Small intestine (tissue), 7 donors: Measurements from ENCODE around the gene TSPO2. TPM values are rescaled to one million over a fixed set of nuclear protein-coding genes. Genes with fewer than 3 reads are reported as not detected.
A peak's percentile ranks its signal among the peaks of the same experiment; 100 is the strongest.

Source experiments
- DNase-seq, 2 donors: peaks; one replicate each; pipeline versions ENCODE4 v3.0.0 to v3.0.0-alpha.2; 2013
- FAIRE-seq: peaks from 2 replicates; lab custom pipeline; 2012; peaks lifted over from hg19 to GRCh38; lab: Jason Lieb, UNC
- H3K27ac ChIP-seq, 3 donors: one replicate each; pipeline ENCODE4 v1.5.1; 2013; ENCODE audit warnings: low read length in 2 of 3, mild to moderate bottlenecking in 2 of 3, control low read depth in 1 of 3, inconsistent platforms in 1 of 3, low read depth in 1 of 3, moderate library complexity in 1 of 3
- H3K27me3 ChIP-seq, 3 donors: one replicate each; pipeline ENCODE4 v1.6.1; 2013; ENCODE audit warnings: low read length in 3 of 3, inconsistent platforms in 1 of 3; ENCODE audit not compliant: control insufficient read depth in 3 of 3, insufficient read depth in 3 of 3
- H3K36me3 ChIP-seq, 3 donors: one replicate each; pipeline ENCODE4 v1.6.1; 2013; ENCODE audit warnings: low read length in 3 of 3, inconsistent platforms in 1 of 3, low read depth in 1 of 3, mild to moderate bottlenecking in 1 of 3, moderate library complexity in 1 of 3; ENCODE audit not compliant: control insufficient read depth in 3 of 3, insufficient read depth in 2 of 3
- H3K4me1 ChIP-seq, 3 donors: one replicate each; pipeline ENCODE4 v1.6.1; 2013; ENCODE audit warnings: low read length in 2 of 3, inconsistent platforms in 1 of 3, low read depth in 1 of 3, mild to moderate bottlenecking in 1 of 3, moderate library complexity in 1 of 3; ENCODE audit not compliant: control insufficient read depth in 3 of 3, insufficient read depth in 2 of 3
- H3K4me3 ChIP-seq, 3 donors: one replicate each; pipeline ENCODE4 v1.5.1; 2013; ENCODE audit warnings: low read length in 3 of 3, control low read depth in 1 of 3, inconsistent platforms in 1 of 3, low read depth in 1 of 3, mild to moderate bottlenecking in 1 of 3, moderate library complexity in 1 of 3
- H3K9me3 ChIP-seq, 2 donors: one replicate each; pipeline ENCODE4 v1.6.1; 2013; ENCODE audit warnings: low read depth in 1 of 2, low read length in 1 of 2; ENCODE audit not compliant: control insufficient read depth in 2 of 2, insufficient read depth in 1 of 2
- WGBS, 3 donors: extraction: QIAGEN DNeasy Blood & Tissue Kit; methylation state at CpG; one replicate each; pipeline ENCODE4 v1.1.7; 2013; 5-methylcytosine and 5-hydroxymethylcytosine counted together
- polyA plus RNA-seq, 4 donors: library from polyadenylated mRNA; stranded (reverse) in 3 of 4; unstranded in 1 of 4; fragments of 200-250 nt in 3 of 4; fragments of 120-200 nt in 1 of 4; gene quantifications; one replicate each; pipeline versions ENCODE4 v1.2.1 to v1.2.3, GENCODE V29; 2013
- donor health status: healthy with polysubstance abuse.
- donor health status: control.
- donor health status: control.
- donor health status: Bipolar disorder and iron deficiency.
- donor health status: healthy.

The TSPO2 gene
- polyA plus RNA-seq, 4 donors: 1.1 to 2.1 (median 1.9) TPM; not detected in 1

GRCh38 chr6:41032830-41033229, 9.4 kb upstream of the TSPO2 start:
- no peaks in the 10 kb centered on the region for H3K9me3 ChIP-seq
- H3K27ac ChIP-seq: no peak overlapping the region
- no peak overlapping the region for H3K4me3 ChIP-seq
- no peaks in the 10 kb centered on the region for H3K27me3 ChIP-seq
- DNase-seq (no peak), FAIRE-seq (no peak)
- WGBS, 3 donors: 94 to 96% (median 95%) methylated on average over 15 of the region's 15 CpGs
- H3K4me1 ChIP-seq: peaks cover 0 to 42% (median 2%) of the 10 kb centered on the region in 3 donors
- peaks cover 0 to 84% (median 17%) of the 10 kb centered on the region in 3 donors for H3K36me3 ChIP-seq

- H3K27me3 ChIP-seq: no peaks in the 10 kb centered on the region
- H3K27ac ChIP-seq: no peak overlapping the region
- no peak overlapping the region for H3K4me3 ChIP-seq
- H3K4me1 ChIP-seq: peaks cover 0 to 35% (median under 1%) of the 10 kb centered on the region in 3 donors
- WGBS, 3 donors: 91 to 94% (median 93%) methylated on average over 13 of the region's 13 CpGs
- H3K9me3 ChIP-seq: no peaks in the 10 kb centered on the region
- no peak for DNase-seq
- FAIRE-seq: no peak
- H3K36me3 ChIP-seq: peaks cover 0 to 77% (median 12%) of the 10 kb centered on the region in 3 donors
Observed at GRCh38 chr6:41033776-41034175, 8.5 kb upstream of the TSPO2 start.

- peak; percentile 5 for FAIRE-seq
- H3K4me1 ChIP-seq: peaks cover 0 to 42% (median 3%) of the 10 kb centered on the region in 3 donors
Observed at GRCh38 chr6:41036186-41036585, 6.1 kb upstream of the TSPO2 start.

GRCh38 chr6:41036601-41037000, 5.7 kb upstream of the TSPO2 start:
- no peaks in the 10 kb centered on the region for H3K27me3 ChIP-seq
- peaks cover 0 to 53% (median 4%) of the 10 kb centered on the region in 3 donors for H3K36me3 ChIP-seq
- DNase-seq (no peak), FAIRE-seq (no peak)
- peak overlapping the region in 2 of 3 donors; percentile 77 to 79 for H3K4me3 ChIP-seq
- peak overlapping the region in 1 of 3 donors; percentile 99 for H3K27ac ChIP-seq
- 67 to 92% (median 79%) methylated on average over 2 of the region's 2 CpGs for WGBS, 3 donors
- H3K4me1 ChIP-seq: peaks cover 0 to 45% (median 3%) of the 10 kb centered on the region in 3 donors
- no peaks in the 10 kb centered on the region for H3K9me3 ChIP-seq

More at GRCh38 chr6:41036186-41036585, 6.1 kb upstream of the TSPO2 start:
- no peak overlapping the region for H3K27ac ChIP-seq
- H3K36me3 ChIP-seq: peaks cover 0 to 56% (median 4%) of the 10 kb centered on the region in 3 donors
- no peaks in the 10 kb centered on the region for H3K27me3 ChIP-seq
- peak in 1 of 2 donors; percentile 61 for DNase-seq
- WGBS, 3 donors: 34 to 62% (median 37%) methylated on average over 3 of the region's 3 CpGs
- H3K9me3 ChIP-seq: no peaks in the 10 kb centered on the region
- H3K4me3 ChIP-seq: peak overlapping the region in 1 of 3 donors; percentile 79

GRCh38 chr6:41037107-41037900, 5.0 kb upstream of the TSPO2 start:
- Histone ChIP-seq H3K4me1 (peaks cover 0 to 47% (median 3%) of the 10 kb centered on the region in 3 donors), H3K4me3 (peak overlapping the region in 2 of 3 donors; percentile 77 to 79), H3K36me3 (peaks cover 0 to 46% (median 4%) of the 10 kb centered on the region in 3 donors), H3K9me3 (no peaks in the 10 kb centered on the region), H3K27ac (peak overlapping the region in 1 of 3 donors; percentile 99), H3K27me3 (no peaks in the 10 kb centered on the region)
- FAIRE-seq: no peak
- no peak for DNase-seq
- WGBS, 3 donors: 73 to 79% (median 76%) methylated on average over 13 of the region's 13 CpGs

- FAIRE-seq (no peak), DNase-seq (peak; percentile 46 to 77)
- Histone ChIP-seq H3K27me3 (no peaks in the 10 kb centered on the region), H3K4me1 (peaks cover 0 to 51% (median 3%) of the 10 kb centered on the region in 3 donors), H3K4me3 (peak overlapping the region in 2 of 3 donors; percentile 77 to 79), H3K9me3 (no peaks in the 10 kb centered on the region), H3K36me3 (peaks cover 0 to 37% (median 3%) of the 10 kb centered on the region in 3 donors), H3K27ac (peak overlapping the region; percentile 4 to 99 (median 88))
- 37 to 65% (median 44%) methylated on average over 3 of the region's 3 CpGs for WGBS, 3 donors
Observed at GRCh38 chr6:41038205-41038604, 4.1 kb upstream of the TSPO2 start.

GRCh38 chr6:41039060-41039998, 2.9 kb upstream of the TSPO2 start, which contains the start of gene UNC5CL:
TSS of gene UNC5CL (minus strand) at chr6:41039221. CDS start at chr6:41035074, 4,147 bp downstream.
- FAIRE-seq (no peak), DNase-seq (peak; percentile 94 to 97)
- no peaks in the 10 kb centered on the region for H3K27me3 ChIP-seq
- H3K4me1 ChIP-seq: peaks cover 0 to 47% (median 3%) of the 10 kb centered on the region in 3 donors
- WGBS, 3 donors: 19 to 52% (median 37%) methylated on average over 10 of the region's 10 CpGs
- H3K36me3 ChIP-seq: peaks cover 0 to 33% (median 0%) of the 10 kb centered on the region in 3 donors
- H3K27ac ChIP-seq: peak within 1 kb of the TSS; percentile 88 to 99 (median 91)
- H3K9me3 ChIP-seq: no peaks in the 10 kb centered on the region
- peak within 1 kb of the TSS in 2 of 3 donors; percentile 77 to 79 for H3K4me3 ChIP-seq
